ES-I3 (cell line): ENCODE results near the gene PAFAH1B2.

Experiments
- H3K36me3 ChIP-seq: 2 replicates; pipeline ENCODE4 v1.6.1; 2013; ENCODE audit warnings: mild to moderate bottlenecking, low read length, control low read depth, moderate library complexity; ENCODE audit not compliant: insufficient read depth
- H3K4me1 ChIP-seq: 2 replicates; pipeline ENCODE4 v1.6.1; 2013; ENCODE audit warnings: mild to moderate bottlenecking, control low read depth, low read length; ENCODE audit not compliant: insufficient read depth
- H3K9ac ChIP-seq: 2 replicates; pipeline ENCODE4 v1.6.1; 2013; ENCODE audit warnings: low read depth, mild to moderate bottlenecking, low read length, moderate library complexity
- H3K9me3 ChIP-seq: 2 replicates; pipeline ENCODE4 v1.6.1; 2013; ENCODE audit warnings: mild to moderate bottlenecking, low read length, moderate library complexity; ENCODE audit not compliant: control insufficient read depth, insufficient read depth

The PAFAH1B2 gene, protein sequence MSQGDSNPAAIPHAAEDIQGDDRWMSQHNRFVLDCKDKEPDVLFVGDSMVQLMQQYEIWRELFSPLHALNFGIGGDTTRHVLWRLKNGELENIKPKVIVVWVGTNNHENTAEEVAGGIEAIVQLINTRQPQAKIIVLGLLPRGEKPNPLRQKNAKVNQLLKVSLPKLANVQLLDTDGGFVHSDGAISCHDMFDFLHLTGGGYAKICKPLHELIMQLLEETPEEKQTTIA

DNA sequence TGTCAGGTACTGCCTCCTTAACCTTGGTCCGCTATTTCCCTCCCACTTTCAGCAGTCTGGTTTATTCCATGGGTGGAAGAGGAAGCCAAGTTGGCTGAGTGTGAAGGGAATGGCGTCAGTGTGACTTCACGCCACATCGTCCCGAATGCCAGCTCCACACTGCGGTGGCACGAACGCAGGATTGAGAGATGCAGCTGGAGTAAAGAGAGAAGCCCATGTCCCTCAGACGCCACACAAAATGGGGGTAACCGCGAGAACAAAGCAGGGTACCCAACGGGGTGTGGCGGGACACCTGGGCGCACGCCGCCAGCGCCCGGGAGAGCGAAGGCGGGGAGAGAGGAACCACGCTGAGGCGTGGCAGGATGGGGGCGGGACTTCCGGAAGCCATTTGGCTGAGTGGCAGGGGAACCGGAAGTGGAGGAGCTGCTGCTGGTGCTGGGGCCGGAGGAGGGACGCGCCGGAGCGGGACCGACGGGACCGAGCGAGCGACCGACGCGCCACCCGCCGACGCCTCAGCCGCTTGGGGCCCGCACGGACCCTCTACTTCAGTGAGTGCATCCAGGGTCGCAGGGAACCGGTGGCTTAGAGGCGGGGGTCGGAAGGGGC lies at the start of gene PAFAH1B2:
Gene PAFAH1B2 (plus strand): TSS at position 417 of the 606 bp plus-strand sequence. CDS start 8,161 bp downstream, outside the sequence.
- peak within 1 kb of the TSS; percentile 99 for H3K9ac ChIP-seq
- H3K9me3 ChIP-seq, result no peaks in the 10 kb centered on the region
- peaks cover 12% of the 10 kb centered on the region for H3K36me3 ChIP-seq
- H3K4me1 ChIP-seq, result peaks cover 11% of the 10 kb centered on the region; the same call in 1 of the 2 replicates

DNA sequence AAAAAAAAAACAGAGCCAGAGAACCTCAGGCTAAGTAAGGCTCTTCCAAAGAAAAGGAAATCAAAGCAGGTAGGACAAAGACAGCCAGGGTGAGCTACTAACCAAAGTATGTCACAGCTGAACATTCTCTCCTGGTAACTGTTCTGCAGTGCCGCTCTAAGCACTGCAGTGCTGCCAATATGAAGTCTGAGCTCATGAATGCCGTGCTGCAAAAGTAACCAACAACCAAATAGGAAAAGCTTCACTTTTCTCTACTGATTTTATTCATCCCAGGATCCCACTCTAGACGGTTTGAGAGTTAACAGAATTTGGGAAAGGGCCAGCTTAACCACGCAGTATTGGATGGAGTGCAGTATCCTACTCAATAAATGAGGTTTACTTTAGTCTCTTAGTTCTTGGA lies 49.3 kb upstream of the PAFAH1B2 start:
- no peak overlapping the region for H3K9ac ChIP-seq
- peaks cover 23% of the 10 kb centered on the region for H3K4me1 ChIP-seq

DNA sequence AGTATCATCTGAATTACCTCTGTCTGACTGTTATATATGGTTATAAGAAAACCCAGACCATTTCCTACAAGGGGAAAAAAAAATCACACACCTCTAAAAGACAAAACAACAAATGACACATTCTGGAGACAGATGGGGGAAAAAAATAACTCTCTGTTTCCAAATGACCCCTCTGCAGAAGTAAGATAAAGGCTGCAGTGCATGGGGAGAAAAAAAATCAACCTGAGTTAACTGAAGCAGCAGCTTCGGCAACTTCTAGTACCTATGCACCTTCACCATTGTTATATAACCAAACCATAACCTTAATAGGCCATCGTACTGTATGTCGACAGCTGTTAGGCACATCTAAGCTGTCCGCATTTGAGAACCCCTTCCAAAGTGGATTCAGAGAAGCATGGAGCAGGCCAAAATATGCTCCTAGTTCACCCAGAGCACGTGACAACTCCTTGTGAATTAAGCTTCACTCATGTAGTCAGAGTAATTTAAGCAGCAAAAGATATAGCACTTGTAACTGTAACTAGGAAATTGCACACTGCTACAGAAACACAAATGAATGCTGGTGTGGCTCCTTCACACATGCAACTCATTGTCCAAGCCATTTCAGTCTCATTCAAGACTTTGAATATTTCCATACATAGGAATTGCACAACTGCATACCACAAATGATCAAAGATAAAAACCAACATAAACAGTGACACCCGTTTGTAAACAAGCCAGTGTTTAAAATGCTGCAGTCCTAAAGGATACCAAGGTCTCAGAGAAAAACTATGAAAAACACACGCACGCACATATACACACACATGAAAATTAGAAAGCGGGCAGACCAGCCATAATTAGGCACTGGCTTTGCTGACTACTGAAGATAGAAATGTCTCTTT lies 48.6 kb upstream of the PAFAH1B2 start:
- no peaks in the 10 kb centered on the region for H3K9me3 ChIP-seq
- no peak overlapping the region for H3K9ac ChIP-seq
- H3K36me3 ChIP-seq, result no peaks in the 10 kb centered on the region
- H3K4me1 ChIP-seq, result peaks cover 23% of the 10 kb centered on the region

More for the DNA sequence above, 49.3 kb upstream of the PAFAH1B2 start:
- Histone ChIP-seq H3K9me3 (no peaks in the 10 kb centered on the region), H3K36me3 (no peaks in the 10 kb centered on the region)

DNA sequence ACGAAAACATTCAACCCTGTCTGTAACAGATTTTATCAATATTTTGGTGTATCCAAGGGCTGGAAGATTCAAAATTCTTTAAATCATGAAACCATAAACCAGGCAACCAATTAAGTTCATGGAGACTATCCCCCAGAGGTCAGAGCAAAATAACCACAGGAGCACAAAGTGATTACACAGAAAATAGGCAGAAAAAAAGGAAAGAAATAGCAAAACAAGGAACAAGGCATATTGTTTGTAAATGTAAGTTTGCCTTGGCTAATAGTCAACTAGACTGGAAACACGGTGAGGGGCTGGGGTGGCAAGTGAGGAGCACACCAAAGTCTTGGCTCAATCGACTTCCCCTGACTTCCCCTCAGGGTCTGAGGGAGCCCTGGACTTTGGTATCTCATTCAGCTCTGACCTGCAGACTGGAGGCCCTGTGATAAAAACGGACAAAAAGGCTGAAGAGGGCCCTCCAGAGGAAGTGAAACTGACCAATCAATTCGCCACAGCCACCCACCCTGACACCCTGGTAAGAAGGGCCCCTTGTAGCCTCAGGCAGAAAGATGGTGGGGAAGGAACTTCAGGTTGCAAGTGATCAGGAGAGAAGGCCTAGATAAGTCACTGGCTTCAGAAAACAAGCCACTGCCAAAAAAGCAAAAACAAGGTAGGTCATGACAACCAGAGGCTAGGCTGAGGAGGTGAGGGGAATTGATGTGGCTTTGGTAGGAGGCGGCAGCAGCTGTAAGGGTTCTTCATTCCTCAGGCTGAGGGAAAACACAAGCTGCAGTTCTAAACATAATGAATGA lies 47.7 kb upstream of the PAFAH1B2 start:
- Histone ChIP-seq H3K9me3 (no peaks in the 10 kb centered on the region), H3K4me1 (peaks cover 23% of the 10 kb centered on the region), H3K9ac (peak overlapping the region; percentile 90; the same call in 1 of the 2 replicates), H3K36me3 (no peaks in the 10 kb centered on the region)

DNA sequence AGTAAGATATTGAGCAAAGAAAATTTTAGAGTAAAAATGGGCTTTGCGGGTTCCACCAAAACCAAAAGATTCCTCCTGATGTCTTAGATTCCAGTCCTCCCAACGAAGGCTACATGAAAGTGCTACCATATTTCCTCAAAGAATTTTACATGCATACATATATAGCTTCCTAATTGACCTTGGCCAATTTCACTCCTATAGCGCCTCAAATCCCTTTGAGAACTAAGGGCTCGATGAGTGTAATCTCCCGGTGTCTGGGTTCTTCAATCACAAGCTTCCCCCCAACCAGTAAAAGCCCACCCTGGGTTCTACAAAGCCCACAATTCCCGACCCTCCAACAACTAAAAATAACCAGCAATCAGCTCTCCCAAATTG lies 47.1 kb upstream of the PAFAH1B2 start:
- H3K9ac ChIP-seq, result peak overlapping the region; percentile 90; the same call in 1 of the 2 replicates
- H3K36me3 ChIP-seq, result no peaks in the 10 kb centered on the region
- H3K9me3 ChIP-seq, result no peaks in the 10 kb centered on the region
- peaks cover 23% of the 10 kb centered on the region for H3K4me1 ChIP-seq

DNA sequence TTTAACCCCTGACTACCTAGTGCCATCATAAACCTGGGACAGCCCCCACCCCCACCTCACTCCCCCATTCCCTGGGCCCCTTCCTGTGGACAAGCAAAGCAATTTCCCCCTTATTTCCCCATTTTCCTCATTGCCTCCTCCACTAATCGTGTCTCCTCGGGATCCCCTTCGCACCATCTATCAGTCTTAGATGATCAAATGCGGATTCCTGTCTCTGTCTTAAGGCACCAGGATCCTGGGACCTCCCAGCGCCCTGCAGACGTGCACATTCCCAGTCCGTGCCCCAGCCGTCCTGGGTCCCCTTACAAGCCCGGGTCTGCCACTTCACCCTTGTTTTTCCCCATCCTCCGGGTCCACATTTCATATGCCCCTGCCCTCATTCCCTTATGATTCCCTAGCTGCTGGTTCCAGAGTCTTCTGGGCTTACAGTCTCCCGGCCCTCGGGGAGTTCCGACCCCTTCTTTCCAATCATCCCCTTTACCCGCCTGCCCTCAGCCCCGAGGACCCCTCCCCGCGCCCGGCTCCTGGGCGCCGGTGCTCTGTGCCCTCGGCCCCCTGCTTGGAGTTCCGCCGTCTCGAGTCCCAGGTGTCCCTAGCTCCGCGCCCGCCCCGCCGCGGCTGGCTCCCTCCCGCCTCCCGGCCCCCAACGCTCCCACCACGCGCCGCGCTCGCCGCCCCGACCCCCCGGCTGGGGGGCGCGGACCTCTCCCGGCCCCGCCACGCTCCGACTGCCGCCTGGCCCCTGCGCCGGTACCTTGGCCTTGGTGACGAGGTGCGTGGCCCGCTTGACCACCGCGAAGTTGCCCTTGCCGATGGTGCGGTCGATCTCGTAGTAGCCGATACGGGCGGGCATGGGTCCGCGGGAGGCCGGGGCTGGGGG lies 46.5 kb upstream of the PAFAH1B2 start:
- peaks cover 23% of the 10 kb centered on the region for H3K4me1 ChIP-seq
- H3K9me3 ChIP-seq, result no peaks in the 10 kb centered on the region
- H3K9ac ChIP-seq, result peak overlapping the region; percentile 90

DNA sequence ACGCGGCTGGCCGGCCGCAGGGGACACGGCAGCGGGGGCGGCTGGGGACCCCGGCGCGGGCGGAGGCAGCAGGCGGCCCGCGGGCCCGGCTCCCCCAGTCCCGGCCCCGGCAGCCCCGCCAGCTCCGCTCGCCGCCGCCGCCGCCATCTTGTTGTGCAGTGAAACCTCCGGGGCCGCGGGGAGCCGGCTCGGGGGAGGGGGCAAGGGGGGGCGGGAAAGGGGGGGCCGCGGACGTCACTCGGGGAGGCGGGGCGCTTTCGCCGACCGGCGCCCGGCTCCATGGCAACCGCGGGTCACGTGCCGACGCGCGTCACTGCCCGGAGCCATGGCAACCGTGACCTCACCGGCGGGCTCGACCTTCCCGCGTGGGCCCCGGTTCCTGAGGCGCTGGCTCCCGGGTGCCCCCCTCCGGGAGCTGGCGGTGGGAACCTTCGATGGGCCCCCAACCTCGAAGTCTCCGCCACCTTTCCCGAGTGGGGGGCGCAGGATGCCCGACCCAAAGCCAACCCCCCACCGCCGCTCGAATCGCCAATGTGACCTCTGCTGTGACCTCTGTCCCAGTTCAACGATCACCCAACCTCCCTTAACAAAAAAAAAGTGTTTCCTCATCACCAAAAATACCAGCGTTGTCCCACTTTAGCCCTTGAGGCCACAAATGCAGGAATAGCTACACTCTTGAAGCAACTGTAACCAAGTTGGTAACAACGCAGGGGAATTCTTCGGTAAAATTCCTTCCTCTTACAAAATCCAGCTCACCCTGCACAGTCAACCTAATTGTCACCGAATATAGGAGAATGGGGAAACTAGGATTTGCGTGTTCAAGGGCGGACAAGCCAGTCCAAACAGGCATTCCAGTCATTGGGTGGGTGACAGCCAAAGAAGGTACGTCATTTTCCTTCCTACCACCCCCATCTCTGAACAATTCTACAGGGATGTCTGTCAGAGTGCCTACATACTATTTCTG lies 45.5 kb upstream of the PAFAH1B2 start, which contains the start of gene SIK3:
Gene SIK3 (minus strand): TSS at position 160 of the 964 bp plus-strand sequence. CDS start 13 bp downstream, at position 147.
- H3K9ac ChIP-seq, result peak within 1 kb of the TSS; percentile 90
- H3K36me3 ChIP-seq, result no peaks in the 10 kb centered on the region
- no peaks in the 10 kb centered on the region for H3K9me3 ChIP-seq
- peaks cover 23% of the 10 kb centered on the region for H3K4me1 ChIP-seq

More for the DNA sequence above, 46.5 kb upstream of the PAFAH1B2 start:
- no peaks in the 10 kb centered on the region for H3K36me3 ChIP-seq

DNA sequence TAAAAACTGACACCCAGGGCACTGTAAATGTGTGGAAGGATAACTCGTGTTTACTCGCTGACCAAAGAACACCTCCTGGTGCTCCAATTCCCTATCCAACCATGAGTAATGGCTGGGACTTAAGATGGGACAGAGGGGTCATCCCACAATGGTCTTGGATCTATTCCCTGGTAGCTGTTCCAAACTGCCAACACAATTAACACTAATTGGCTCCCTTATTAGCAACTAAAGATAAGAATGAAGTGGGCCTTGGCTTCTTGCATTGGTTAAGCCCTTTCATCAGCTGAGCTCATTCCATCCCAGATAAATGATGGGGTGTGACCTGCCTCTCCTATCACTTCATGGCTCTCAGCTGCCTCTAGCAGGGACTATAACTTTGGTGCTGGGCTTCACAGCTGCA lies 44.4 kb upstream of the PAFAH1B2 start:
- no peaks in the 10 kb centered on the region for H3K36me3 ChIP-seq

DNA sequence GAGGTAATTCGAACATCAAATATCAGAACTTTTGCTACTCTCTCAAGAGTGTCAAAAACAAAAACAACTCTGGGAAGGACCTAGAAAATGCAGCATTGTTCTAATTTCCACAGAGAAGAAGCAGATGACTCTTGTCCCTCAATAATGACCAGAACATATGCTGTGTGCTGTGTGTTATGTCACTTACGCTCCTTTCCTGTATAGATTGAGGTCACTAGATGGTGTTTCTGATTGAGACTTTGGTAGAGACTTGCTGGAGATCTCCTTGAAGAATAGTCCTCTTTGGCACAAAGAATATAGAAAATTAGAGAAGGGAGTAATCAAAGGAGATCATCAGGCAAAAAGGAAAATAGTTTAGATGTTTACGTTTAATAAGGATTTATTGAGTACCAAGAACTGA lies 43.5 kb upstream of the PAFAH1B2 start:
- Histone ChIP-seq H3K9ac (no peak overlapping the region), H3K36me3 (no peaks in the 10 kb centered on the region), H3K9me3 (no peaks in the 10 kb centered on the region), H3K4me1 (peaks cover 8% of the 10 kb centered on the region; the same call in 1 of the 2 replicates)

More for the DNA sequence above, 44.4 kb upstream of the PAFAH1B2 start:
- H3K9ac ChIP-seq, result no peak overlapping the region
- H3K4me1 ChIP-seq, result peaks cover 17% of the 10 kb centered on the region
- H3K9me3 ChIP-seq, result no peaks in the 10 kb centered on the region

DNA sequence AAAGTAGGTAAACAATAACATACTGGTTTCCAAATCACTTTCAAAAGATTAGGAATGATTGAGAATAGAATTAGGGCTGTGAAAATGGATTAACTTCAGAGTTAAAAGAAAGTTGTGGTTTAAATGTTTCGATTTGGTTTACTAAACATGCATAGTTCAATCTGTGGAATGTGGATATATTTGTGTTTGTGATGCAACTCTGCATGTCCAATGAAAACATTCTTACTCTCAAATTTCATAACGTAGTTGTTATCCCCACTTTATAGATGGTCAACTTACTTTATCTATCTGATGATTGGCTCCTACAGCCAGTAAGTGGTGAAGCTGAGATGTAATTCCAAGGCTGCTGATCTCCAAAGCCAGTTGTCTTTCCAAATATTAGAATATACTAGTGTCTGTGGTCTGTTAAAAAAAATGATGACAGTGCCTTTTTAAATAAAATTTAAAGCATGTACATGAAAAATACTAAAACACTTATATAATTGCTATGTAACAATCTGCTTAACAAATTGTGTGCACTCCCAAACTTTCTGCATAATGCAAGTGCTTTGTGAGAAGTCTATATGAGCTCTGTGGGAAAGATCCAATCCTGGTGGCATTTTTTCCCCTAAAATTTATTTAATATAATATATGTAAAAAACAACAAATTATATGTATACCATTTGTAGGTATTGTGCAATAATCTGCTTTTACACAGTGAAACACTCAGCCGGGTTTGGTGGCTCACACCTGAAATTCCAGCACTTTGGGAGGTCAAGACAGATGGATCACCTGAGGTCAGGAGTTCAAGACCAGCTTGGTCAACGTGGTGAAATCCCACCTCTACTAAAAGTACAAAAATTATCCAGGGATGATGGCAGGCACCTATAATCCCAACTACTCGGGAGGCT lies 36.1 kb upstream of the PAFAH1B2 start:
- Histone ChIP-seq H3K36me3 (no peaks in the 10 kb centered on the region), H3K9ac (no peak overlapping the region), H3K4me1 (no peaks in the 10 kb centered on the region), H3K9me3 (no peaks in the 10 kb centered on the region)

DNA sequence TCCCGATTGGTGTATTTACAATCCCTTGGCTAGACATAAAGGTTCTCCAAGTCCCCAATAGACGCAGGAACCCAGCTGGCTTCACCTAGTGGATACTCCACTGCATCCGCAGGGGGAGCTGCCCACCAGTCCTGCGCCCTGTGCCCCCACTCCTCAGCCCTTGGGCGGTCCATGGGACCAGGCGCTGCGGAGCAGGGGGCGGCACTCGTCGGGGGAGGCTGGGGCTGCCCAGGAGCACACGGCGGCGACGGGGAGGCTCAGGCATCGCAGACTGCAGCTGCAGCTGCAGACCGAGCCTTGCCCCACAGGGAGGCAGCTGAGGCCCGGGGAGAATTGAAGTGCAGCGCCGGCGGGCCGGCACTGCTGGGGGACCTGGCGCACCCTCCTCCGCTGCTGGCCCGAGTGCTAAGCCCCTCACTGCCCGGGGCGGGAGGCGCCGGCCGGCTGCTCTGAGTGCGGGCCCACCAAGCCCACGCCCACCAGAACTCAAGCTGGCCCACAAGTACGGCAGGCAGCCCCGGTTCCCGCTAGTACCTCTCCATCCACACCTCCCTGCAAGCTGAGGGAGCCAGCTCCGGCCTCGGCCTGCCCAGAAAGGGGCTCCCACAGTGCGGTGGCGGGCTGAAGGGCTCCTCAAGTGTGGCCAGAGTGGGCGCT lies 33.7 kb upstream of the PAFAH1B2 start:
- Histone ChIP-seq H3K9ac (no peak overlapping the region; the same call in 1 of the 2 replicates), H3K4me1 (no peaks in the 10 kb centered on the region)

More for the DNA sequence above, 33.7 kb upstream of the PAFAH1B2 start:
- Histone ChIP-seq H3K36me3 (no peaks in the 10 kb centered on the region), H3K9me3 (no peaks in the 10 kb centered on the region)
